GM21529 (cell line): ENCODE data around the gene GPC1.

Experiments used
- ATAC-seq: cut with Tn5 transposase; IDR thresholded peaks from one replicate; pipeline ENCODE4 v1.9.1; 2021; ENCODE audit not compliant: unreplicated experiment

GPC1 gene

DNA sequence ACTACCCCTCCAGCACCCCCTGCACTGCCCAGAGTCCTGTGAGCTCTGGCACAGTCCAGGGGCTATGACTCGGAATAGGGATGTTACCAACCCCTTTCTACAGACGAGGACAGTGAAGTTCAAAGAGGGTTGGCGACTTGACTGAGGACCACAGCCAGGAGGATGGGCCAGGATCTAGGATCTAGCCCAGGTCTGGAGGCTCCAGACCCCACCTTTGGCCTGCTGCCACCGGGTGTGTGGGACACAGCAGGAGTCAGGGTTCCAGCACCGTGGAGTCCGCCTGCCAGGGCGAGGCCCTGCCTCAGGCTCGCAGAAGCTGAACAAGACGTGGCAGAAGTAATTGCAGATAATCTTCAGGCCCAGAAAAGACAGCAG lies 37.9 kb upstream of the GPC1 start:
- ATAC-seq = no peak

DNA sequence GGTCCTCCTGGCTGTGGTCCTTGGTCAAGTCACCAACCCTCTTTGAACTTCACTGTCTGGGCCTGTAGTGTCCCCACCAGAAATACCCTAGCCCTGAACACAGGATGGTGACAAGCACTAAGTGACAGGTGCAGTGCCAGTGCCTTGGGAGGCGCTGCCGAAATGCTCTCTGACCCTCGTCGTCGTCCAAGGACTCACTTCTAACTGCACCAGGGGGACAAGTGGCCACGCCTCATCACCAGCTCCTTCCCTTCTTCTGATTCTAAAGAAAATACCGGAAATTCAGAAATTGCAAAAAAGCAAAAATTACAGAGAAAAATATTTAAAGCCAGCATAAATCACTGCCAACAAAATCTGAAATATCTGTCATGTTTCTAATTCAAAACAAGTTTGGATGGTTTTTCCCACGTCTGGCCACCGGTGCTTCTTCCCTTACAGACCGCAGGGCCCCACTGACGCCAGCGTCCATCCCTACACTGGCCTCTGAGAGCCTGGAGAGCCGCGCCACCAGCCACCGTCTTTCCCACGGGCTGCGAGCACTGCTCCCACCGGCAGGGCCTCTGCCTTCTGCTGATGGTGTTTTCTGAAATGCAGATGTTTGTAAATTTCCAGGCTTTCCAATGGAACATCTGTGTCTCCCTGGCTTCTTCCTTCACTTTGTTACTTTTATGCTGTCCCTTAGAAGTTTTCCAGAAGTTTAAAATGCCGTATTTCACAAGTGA lies 37.4 kb upstream of the GPC1 start:
- ATAC-seq = no peak

DNA sequence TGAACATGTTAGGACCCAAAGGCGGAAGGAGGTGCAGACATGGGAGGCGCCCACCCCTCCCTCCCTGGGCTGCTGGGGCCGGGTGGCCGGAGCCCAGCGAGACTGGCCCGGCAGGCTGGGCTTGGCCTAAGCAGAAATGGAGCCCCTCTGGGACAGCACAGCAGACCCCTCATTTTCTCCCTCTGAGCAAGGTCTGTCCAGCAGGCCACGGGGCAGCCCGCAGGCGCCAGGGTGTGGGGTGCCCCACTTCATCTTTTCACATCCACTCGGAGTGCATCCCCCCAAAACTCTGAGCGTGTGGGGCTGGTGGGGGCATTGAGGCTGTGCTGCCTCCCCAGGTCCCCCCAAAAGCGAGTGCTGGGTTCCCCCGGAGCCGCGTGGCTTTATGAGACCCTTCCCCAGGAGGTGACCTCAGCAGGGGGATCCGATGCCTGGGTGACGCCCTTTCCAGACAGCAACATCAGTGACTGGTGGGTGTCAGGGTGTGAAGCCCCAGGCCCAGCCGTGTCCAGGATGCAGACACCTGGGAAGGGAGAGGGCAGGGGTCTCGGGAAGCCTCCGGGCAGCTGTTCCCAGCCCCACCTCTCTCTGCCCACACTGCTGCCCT lies 36.7 kb upstream of the GPC1 start:
- no peak for ATAC-seq

DNA sequence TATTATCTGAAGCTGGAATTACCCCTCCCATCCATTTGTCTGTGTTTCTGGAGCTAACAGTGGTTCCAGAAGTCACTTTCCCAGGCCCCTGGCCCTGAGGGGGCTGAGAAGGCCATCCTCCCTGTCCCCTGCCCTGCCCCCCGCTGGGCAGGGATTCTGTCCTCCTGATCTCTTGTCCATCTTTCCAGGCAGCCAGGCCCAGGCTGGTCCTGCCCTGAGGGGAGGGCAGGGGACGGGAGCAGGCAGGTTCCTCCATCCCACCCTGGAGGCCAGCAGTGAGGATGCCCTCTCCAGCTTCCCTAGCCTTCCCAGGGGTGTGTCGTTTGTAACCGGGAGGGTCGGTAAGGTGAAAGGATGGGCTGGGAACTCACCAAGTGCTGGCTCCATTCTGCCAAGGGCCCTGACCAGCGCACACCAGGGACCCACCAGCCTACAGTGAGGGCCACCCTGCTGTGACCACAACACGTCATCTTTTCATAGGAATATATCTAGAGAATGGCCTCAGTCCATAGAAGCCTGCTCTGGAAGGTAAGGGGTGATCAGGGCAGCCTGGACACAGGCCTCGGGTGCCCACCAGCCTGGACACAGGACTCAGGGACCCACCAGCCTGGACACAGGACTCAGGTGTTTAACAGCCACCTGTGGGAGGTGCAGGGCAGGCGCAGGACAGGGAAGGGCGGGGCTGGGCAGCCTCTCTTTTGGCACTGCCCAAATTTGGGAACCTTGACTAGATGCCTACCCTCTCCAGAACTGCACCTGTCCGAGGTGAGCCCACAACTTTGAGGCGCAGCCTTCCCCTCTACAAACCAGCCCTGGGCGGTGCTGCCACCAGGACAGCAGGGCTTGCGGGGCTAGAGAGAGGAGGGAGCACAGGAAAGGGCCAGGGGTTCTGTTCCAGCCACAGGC lies 35.8 kb upstream of the GPC1 start:
- ATAC-seq = no peak

DNA sequence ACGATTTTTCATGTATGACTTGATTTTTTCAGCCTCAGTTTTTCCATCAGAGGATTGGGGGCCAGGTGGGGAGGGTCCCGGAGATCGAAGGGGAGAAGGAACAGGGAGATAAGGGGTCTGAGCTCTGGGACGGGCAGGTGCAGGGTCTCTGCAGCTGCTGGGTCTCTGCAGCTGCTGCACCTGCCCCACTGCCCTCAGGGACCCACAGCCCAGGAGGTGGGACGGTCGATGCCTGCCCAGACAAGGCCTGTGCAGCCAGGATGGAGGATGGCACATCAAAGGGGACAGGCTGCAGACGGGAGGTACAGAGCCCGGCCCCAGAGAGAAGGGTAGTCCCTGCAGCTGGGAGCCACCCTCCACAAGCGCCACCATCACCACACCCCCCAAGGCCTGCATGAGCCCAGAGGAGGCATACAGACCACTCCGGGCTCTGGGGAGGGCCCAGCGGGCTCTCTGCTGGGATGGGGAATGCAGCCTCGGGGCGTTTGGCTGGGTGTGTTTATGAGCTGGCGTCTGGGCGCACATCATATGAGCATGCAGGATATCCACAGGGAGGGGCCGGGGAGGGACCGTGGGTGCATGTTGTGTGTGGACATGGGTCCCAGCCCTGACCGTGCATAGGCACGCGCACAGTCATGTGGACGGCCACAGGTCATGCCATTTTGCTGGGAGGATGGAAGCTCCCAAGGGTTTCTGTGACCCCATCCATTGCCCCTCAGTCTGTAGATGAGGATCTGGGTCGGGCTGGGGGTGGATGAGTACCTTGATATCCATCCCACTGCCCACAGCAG lies 34.9 kb upstream of the GPC1 start:
- ATAC-seq = no peak

DNA sequence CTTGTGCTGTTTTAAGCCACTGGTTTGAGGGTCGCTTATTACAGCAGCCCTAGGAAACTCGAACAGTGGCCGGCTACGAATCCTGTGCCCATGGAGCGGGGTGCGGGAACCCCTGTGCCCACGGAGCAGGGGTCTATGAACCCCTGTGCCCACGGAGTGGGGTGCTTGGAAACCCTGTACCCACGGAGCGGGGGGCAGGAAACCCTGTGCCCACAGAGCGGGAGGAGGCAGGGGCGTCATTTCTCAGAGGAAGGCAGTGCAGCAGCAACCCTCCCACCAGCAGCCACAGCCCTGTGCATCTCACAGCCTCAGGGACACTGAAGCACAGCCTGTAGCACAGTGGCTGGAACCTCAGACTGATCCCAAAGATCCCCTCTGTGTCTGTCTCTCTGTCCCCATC lies 34.2 kb upstream of the GPC1 start:
- no peak for ATAC-seq

DNA sequence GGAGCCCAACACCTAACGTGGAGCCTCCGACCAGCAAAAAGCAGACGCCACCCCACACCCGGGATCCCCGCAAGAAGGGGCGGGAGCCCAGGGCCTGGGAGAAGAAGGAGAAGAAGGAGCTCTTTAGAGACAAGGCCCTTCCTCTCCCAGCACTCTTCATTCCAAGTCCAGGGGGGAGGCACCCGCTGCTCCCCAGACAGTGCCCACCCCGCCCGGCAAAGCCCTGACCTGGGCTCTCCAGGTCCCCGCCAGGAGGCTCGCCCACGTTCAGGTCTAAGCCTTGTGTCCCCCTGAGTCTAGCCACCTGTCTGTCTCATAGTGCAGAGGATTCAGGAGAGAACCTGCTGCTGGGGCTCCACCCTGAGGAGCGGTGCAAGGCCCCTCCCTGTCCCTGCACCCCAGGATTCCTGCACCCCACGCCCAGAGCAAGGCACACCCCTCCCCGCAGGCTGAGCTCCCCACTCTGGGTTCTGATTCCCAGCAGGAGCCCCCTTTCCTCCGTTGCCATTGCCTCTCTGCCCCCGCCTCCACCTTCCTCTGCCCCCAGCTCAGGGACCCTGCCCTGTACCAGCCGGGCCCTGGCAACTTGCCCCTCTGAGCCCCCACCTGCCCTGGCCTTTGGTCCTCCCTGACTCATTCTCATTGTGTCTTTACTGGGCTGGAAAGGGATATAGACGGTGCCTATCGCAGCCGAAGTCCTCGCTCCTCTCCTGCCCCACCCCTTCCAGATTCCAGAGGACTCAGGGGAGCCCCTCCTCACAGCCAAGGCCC lies 33.5 kb upstream of the GPC1 start:
- ATAC-seq = no peak

DNA sequence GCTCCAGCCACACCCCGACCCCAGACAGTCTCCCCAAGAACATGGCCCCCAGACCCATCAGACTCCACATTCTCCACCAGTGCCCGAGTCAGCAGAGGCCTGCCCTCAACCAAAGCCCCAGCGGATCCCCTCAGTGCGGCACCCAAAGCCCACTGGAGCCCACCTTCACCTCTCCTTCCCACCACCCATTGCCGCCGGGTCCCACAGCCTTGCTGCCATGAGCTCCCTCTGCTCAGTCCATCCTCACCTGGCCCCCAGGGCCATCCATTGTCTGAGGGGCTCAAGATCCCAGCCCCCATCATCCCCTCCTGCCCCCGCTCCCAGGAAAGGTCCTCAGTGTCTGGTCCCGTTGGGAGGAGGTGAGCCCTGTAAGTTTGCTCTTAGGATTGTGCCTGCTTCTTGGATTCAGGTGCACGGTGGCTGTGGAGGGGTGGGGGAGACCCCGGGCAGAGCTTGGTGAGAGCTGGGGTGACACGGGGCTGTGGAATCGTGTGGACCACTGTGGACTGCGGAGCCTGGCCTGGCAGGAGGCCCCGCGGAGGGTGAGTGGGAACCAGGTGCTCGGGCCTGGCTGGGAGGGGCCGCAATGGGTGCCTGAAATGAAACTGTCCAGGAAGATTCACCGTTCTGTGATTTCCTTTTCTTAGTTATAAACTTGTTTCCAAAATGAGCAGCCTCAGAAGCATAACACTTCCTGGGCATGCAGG lies 32.7 kb upstream of the GPC1 start:
- ATAC-seq = no peak

DNA sequence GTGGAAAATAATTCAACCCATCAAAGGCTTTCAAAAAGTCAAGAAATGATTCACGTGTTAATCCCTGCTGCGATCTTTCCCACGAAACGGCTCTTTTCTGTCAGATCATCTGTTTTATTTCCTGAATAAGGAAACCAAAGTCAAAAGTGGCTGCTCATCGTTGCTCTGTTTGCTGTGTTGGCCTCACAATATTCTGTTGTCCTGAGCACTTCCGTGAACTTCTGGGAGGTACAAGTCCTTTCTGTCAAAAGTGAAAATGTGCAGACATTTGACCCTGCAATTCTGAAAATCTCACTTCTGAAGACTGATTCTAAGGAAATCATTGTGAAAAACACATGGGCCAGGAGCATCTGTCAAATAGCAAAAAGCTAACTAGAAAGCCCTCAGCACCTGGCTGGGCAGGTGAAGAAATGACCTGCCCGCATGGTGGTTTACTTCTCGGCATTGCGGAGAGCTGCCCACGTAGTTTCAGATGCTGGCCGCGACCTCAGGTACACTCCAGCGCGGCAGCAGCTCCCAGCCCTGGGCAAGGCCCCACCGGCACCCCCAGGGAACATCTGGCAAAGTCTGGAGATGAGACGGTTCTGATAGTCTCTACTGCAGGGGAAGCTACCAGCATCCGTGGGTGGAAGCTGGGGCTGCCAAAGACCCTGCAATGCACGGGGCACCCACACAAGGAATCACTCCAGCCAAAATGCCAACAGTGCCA lies 31.9 kb upstream of the GPC1 start:
- no peak for ATAC-seq

DNA sequence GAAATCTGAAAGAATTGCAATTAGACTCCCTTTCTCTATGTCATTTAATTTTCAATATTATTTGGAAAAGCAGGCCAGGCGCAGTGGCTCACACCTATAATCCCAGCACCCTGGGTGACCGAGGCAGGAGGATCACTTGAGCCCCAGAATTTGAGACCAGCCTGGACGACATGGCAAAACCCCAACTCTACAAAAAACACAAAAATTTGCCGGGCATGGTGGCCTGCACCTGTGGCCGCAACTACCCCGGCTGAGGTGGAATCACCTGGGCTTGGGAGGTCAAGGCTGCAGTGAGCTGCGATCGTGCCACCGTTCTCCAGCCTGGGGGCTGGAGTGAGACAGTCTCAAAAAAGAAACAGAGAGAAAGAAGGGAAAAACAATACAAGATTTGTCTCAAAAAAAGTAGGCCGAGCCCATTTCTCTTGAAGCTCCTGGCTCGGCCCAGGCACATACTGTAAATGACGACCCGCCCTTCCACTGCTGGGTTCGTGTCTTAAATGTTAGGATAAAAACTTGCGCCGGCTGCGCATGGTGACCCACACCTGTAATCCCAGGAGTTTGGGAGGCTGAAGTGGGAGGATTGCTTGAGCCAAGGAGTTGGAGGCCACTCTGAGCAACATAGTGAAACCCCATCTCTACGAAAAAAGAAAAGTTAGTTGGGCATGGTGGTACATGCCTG lies 31.1 kb upstream of the GPC1 start:
- no peak for ATAC-seq

DNA sequence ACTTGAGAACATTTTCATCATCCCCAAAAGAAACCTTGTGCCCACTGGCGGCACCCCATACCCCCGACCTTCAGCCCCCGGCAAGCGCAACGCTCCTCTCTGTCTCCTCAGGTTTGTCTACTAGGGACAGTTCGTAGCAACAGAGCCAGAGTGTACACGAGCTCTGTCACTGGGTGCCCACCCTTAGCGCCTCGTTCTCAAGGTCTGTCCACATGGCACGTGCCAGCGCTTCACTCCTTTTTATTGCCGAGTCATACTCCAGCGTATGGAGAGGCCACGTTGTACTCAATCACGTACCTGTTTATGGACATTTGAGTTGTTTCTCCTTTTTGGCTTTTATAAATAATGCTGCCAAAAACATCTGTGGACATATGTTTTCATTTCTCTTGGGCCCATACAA lies 30.3 kb upstream of the GPC1 start:
- no peak for ATAC-seq

DNA sequence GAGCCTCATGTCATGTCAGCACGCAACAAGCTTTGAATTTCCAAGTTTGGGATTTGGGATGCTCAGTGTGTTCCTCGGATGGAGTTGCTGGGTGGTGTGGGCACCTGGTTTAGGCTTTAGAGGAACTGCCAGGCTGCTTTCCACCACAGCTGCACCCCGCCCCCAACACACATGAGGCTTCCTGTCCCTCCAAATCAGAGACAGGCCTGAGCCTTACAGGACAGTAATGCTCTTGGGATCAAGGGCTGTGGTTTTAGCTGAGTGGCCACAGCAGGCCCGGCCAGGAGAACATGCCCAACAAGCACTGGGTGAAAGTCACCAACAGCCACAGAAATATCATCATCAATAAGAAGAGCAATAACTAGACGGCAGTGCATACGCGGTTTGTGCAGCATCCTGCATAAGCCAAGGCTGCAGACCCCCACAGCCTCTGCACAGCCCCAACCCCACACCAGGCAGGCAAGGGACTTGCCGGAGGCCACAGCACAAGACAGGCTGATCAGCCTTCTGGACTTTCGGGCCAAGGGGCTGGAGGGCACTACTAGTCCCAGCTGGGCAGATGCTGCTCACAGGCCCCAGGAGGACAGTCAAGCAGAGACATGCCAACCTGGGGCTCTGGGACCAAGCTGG lies 29.7 kb upstream of the GPC1 start:
- no peak for ATAC-seq

DNA sequence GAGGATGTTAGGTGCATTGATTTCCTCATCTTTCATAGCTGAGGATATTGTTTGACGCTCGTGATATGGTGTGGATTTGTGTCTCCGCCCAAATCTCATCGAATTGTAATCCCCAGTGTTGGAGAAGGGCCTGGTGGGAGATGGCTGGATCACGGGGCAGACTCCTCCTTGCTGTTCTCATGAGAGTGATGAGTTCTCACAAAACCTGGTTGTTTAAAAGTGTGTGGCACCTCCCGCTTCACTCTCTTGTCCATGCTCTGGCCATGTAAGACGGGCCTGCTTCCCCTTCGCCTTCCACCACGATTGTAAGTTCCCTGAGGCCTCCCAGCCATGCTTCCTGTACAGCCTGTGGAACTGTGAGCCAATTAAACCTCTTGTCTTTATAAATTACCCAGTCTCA lies 28.4 kb upstream of the GPC1 start:
- ATAC-seq = no peak

DNA sequence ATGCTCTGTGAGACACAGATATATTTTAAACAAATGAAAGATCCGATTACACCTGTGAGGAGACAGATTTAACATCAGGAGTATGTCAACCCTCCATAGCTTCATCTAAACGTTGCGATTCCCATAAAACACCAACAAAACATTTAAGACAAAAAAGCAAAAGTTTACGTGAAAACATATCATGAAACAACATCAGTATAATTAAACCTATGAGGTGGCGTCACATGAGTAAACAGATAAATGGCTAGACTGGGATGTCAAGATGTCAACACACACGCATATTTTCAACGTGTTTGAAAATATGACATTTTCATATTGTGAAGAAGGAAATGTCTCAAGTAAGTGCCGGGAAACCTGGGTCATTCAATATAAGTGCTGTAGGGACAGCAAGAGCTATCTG lies 25.5 kb upstream of the GPC1 start:
- ATAC-seq = no peak

DNA sequence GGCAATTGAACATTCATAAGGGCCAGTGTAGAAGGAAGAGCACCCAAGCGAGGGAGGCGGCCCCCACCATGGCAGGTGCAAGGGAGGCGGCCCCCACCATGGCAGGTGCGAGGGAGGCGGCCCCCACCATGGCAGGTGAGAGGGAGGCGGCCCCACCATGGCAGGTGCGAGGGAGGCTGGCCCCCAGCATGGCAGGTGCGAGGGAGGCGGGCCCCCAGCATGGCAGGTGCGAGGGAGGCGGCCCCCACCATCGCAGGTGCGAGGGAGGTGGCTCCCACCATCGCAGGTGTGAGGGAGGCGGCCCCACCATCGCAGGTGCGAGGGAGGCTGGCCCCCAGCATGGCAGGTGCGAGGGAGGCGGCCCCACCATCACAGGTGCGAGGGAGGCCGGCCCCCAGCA lies 24.7 kb upstream of the GPC1 start:
- ATAC-seq = no peak

DNA sequence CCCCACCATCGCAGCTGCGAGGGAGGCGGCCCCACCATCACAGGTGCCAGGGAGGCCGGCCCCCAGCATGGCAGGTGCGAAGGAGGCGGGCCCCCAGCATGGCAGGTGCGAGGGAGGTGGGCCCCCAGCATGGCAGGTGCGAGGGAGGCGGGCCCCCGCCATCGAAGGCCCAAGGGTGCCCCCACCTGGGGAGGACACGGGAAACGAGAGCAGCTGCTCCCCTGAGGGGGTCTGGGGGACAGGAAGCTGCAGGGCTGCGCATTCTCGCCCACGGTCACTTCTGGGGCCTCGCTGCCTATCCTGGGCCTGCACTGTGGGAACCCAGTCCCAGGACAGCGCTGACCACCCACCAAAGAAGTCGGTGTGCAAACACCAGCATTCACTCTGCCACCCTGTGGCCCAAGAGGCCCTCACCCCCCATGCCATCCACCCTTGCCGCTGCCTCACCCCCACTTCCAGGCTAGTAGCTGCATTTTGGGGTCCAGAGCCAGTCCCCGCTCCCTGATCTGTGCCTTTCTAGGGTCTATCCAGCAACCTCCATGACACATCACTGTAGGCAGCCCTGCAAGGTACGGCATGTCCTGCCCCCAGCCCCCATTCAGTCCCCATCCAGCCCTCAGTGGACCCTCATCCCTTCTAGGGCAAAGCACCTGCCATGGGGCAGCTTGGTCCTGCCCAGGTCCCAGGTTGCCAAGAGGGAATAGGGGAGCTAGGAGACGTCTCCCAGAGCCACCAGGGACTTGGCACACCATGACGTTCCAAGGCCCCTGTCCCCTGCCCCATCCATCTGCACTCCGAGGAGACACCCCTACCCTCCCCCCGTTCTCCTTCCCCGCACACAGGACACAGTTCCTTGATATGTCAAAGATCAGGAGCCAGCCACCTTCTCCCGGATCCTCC lies 24.0 kb upstream of the GPC1 start:
- ATAC-seq = no peak

DNA sequence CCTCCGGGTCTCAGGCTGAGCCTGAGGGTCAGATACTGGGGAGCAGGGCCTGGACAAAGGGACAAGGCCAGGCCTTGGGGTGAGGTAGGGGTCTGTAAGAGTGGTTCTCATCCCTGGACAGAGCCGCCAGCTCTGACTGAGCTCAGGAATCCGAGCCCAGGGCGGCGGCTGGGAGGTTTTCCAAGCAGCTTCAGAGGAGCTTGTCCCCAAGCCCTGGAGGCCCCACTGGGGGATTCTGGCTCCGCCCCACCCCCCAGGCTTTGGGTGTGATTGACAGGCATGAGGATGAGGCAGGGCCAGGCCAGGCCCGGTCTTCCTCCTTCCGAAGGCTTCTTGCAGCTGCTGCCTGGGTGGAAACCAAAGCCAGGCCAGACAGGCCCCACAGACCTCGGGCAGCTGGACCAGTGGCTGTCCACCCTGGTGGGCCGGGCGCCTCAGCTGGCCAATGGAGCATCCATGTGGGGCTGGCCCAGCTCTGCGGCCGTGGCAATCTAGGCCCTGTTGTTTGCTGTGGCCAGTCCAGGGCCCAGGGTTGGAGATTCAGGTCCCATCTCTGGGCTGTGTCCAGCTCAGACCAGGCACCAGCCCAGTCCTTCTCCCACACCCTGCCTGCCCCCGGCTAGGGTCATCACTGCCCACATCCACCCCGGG lies 23.1 kb upstream of the GPC1 start:
- ATAC-seq = no peak
